ENCODE measurements around the gene KDM5A. TPM values are rescaled to one million over a fixed set of nuclear protein-coding genes. Genes with fewer than 3 reads are reported as not detected.

Gene KDM5A
- total RNA-seq, 1 experiment from 2014 or later, result 18.6 TPM

Other genes starting within 250 kb of the KDM5A start
- gene SLC6A12, start 175.2 kb downstream of the KDM5A start, total RNA-seq (2014; rRNA removed; shearing (Covaris generic)), result not detected in 2 replicates
- gene SLC6A13, start 126.5 kb downstream of the KDM5A start, total RNA-seq (2014; rRNA removed; shearing (Covaris generic)), result not detected in 2 replicates
- 16.9 and 24.5 TPM in 2 replicates for gene CCDC77, start 12.3 kb upstream of the KDM5A start, total RNA-seq (2014; rRNA removed; shearing (Covaris generic))
- 2.3 and 2.6 TPM in 2 replicates for gene B4GALNT3, start 70.6 kb upstream of the KDM5A start, total RNA-seq (2014; rRNA removed; shearing (Covaris generic))